Ascending aorta (tissue), 2 donors: Measurements from ENCODE around the gene PLD3. TPM values are rescaled to one million over a fixed set of nuclear protein-coding genes. Genes with fewer than 3 reads are reported as not detected.
A peak's percentile ranks its signal among the peaks of the same experiment; 100 is the strongest.

Source experiments
- DNase-seq, 2 donors: peaks; one replicate each; pipeline ENCODE4 v3.0.0-alpha.2; 2019; ENCODE audit warnings: low spot score in 2 of 2
- H3K27ac ChIP-seq, 2 donors: fragments of 200-600 bp; sonication (generic); one replicate each; pipeline ENCODE4 v1.5.1; 2016 to 2017; ENCODE audit warnings: mild to moderate bottlenecking in 1 of 2
- H3K27me3 ChIP-seq: fragments of 200-600 bp; sonication (generic); one replicate; pipeline ENCODE4 v1.5.1; 2017
- H3K36me3 ChIP-seq, 2 donors: fragments of 200-600 bp; sonication (generic); one replicate each; pipeline ENCODE4 v1.5.1; 2016
- H3K4me1 ChIP-seq, 2 donors: fragments of 200-600 bp; sonication (generic); one replicate each; pipeline ENCODE4 v1.5.1; 2016 to 2017; ENCODE audit warnings: mild to moderate bottlenecking in 1 of 2
- H3K4me3 ChIP-seq, 2 donors: fragments of 200-600 bp; sonication (generic); one replicate each; pipeline ENCODE4 v1.5.1; 2016 to 2017; ENCODE audit warnings: mild to moderate bottlenecking in 1 of 2
- H3K9me3 ChIP-seq, 2 donors: fragments of 200-600 bp; sonication (generic); one replicate each; pipeline ENCODE4 v1.5.1; 2016
- intact Hi-C: fragments of 100-400 bp; cut with DNase I; formaldehyde crosslinking; loops from one replicate; pipeline ENCODE4 v1.15.1; 2023
- total RNA-seq: library from RNA; depleted of rRNA; stranded (reverse); fragments of >200 nt; gene quantifications from one replicate; pipeline ENCODE4 v1.1.0, GENCODE V29; 2016
- TF ChIP-seq, protein P1 (sequence below), 3 experiments: fragments of 200-600 bp in 2 of 3; fragments of 450-650 bp in 1 of 3; sonication (generic) in 2 of 3; IDR thresholded peaks; one replicate each; pipeline ENCODE4 v1.5.1; 2016 to 2019; ENCODE audit warnings: antibody characterized with exemption in 3 of 3, mild to moderate bottlenecking in 1 of 3, moderate library complexity in 1 of 3

PLD3 gene, protein sequence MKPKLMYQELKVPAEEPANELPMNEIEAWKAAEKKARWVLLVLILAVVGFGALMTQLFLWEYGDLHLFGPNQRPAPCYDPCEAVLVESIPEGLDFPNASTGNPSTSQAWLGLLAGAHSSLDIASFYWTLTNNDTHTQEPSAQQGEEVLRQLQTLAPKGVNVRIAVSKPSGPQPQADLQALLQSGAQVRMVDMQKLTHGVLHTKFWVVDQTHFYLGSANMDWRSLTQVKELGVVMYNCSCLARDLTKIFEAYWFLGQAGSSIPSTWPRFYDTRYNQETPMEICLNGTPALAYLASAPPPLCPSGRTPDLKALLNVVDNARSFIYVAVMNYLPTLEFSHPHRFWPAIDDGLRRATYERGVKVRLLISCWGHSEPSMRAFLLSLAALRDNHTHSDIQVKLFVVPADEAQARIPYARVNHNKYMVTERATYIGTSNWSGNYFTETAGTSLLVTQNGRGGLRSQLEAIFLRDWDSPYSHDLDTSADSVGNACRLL
- total RNA-seq = 345 TPM

DNA sequence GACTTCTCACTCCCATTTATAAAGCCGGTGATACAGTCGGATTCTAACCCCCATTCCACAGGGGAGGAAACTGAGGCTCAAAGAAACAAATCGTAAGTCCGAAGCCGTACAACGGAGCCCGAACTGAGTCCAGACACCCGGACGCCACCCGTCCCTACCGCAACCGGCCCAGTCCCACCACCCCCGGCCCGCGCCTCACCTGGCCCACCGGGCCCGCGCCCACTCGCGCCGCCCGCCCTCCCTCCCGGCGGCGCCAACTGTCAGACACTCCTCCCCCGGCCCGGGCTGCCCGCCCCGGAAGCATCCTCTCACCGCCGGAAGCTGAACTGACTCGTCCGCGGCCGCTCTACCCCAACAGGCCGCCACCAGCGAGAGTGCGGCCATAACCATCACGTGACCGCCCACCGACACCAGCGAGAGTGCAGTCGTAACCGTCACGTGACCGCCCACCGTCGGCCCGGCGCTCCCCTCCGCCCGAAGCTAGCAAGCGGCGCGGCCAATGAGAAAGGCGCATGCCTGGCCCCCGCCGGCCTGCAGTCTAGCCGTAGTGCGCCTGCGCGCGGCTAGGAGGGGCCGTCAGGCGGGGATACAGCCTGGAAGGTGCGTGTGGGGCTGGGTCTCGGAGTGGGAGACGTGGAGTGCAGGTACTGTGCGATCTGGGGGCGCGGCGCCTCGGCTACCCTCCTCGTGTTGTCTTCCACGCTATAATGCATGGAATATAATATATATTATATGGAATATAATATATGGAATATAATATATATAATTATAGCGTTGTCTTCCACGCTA, at the start of gene PLD3, which contains the start of gene C19orf47:
Gene PLD3, plus strand, starts transcription at position 571 of the 789 bp plus-strand sequence. CDS start 17,789 bp downstream, outside the sequence.
Gene C19orf47, minus strand, starts transcription at position 273 of the 789 bp plus-strand sequence. CDS start 6,540 bp downstream, outside the sequence.
- peak; percentile 99 to 100 for DNase-seq
- Histone ChIP-seq H3K27ac (peak within 1 kb of the TSS; percentile 51 to 85), H3K36me3 (no peaks in the 10 kb centered on the region), H3K27me3 (no peaks in the 10 kb centered on the region), H3K4me3 (peak within 1 kb of the TSS; percentile 80 to 94), H3K4me1 (peaks cover 4 to 10% of the 10 kb centered on the region in 2 donors), H3K9me3 (no peaks in the 10 kb centered on the region)
- TF ChIP-seq, protein P1, sequence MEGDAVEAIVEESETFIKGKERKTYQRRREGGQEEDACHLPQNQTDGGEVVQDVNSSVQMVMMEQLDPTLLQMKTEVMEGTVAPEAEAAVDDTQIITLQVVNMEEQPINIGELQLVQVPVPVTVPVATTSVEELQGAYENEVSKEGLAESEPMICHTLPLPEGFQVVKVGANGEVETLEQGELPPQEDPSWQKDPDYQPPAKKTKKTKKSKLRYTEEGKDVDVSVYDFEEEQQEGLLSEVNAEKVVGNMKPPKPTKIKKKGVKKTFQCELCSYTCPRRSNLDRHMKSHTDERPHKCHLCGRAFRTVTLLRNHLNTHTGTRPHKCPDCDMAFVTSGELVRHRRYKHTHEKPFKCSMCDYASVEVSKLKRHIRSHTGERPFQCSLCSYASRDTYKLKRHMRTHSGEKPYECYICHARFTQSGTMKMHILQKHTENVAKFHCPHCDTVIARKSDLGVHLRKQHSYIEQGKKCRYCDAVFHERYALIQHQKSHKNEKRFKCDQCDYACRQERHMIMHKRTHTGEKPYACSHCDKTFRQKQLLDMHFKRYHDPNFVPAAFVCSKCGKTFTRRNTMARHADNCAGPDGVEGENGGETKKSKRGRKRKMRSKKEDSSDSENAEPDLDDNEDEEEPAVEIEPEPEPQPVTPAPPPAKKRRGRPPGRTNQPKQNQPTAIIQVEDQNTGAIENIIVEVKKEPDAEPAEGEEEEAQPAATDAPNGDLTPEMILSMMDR (IDR thresholded peaks at IDR 0.05) = no peak
- intact Hi-C loops = loop anchor here (1.0 to 5.0 kb wide), 7 partner anchors 54 to 249 kb away; partner anchors contain the start of genes AKT2, MAP3K10 and SERTAD3

DNA sequence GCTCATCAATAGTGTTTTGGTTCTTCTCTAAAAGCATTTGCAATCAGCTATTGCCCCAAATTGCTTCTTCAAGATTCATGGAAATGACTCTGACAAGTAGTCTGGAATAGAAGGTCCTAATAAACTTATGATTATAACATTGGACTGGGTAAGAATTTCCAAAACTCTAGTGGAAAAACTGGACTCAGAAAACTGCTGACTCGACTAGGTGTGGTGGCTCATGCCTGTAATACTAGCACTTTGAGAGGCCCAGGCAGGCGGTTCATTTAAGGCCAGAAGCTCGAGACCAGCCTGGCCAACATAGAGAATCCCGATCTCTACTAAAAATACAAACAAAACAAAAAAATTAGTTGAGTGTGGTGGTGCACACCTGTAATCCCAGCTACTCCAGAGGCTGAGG, 47.8 kb upstream of the PLD3 start:
- Histone ChIP-seq H3K27ac (no peak overlapping the region), H3K4me1 (no peaks in the 10 kb centered on the region), H3K36me3 (no peaks in the 10 kb centered on the region), H3K27me3 (no peaks in the 10 kb centered on the region), H3K4me3 (no peak overlapping the region), H3K9me3 (no peaks in the 10 kb centered on the region)
- TF ChIP-seq, protein P1 (IDR thresholded peaks at IDR 0.05) = no peak
- intact Hi-C loops = loop anchor here (10.0 kb wide), 2 partner anchors 294 to 334 kb away; no protein-coding TSS in a partner anchor
- DNase-seq = no peak

DNA sequence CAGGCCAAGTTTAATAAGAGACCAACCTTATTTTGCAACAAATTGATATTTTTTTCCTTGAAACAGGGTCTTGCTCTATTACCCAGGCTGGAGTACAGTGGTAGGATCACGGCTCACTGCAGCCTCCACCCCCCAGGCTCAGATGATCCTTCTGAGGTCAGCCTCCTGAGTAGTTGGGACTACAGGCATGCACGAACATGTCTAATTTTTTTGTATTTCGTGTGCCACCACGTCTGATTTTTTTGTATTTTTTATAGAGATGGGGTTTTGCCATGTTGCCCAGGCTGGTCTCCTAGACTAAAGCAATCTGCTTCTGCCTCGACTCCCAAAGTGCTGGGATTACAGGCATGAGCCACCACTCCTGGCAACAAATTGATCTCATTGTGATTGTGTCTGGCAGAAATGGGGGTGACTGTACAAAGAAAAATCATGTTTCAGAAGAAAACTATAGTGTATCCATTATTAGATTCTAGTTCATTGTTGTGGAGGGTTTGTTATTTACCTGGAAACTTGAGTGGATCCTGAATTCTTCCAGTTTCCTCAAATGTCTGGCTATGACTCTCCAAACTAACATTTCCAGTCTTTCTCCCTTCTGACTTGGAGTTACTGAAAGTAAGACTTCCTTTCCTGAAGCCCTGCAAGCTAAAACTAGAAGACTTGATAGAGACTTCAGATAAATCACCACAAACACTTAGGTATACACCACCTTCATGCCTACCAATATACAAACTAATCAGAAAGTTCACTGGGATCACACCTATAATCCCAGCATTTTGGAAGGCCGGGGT, 46.1 kb upstream of the PLD3 start:
- H3K36me3 ChIP-seq = no peaks in the 10 kb centered on the region
- H3K27ac ChIP-seq = no peak overlapping the region
- H3K9me3 ChIP-seq = no peaks in the 10 kb centered on the region
- TF ChIP-seq, protein P1 (IDR thresholded peaks at IDR 0.05) = no peak
- H3K4me1 ChIP-seq = no peaks in the 10 kb centered on the region
- no peak for DNase-seq
- H3K4me3 ChIP-seq = no peak overlapping the region
- no peaks in the 10 kb centered on the region for H3K27me3 ChIP-seq
- intact Hi-C loops = loop anchor here (10.0 kb wide), 2 partner anchors 292 to 332 kb away; no protein-coding TSS in a partner anchor

DNA sequence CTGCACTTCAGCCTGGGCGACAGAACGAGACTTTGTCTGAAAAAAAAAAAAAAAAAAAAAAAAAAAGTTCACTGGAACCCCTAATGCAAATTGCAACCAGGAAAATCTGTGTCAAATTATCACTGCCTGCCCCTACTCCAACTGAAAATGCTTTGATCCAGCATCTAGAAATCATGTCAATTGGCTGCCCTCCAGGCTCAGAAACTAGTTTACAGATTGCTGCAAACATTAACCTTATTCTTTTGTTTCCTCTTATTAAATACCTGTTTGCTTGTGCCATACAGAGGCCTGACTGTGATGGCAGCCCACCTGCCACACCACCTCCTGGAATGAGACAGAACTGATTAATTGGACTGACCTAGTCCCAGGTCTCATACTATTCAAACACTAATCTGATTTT, 44.7 kb upstream of the PLD3 start:
- intact Hi-C loops = loop anchor here (10.0 kb wide), 2 partner anchors 291 to 331 kb away; no protein-coding TSS in a partner anchor
- Histone ChIP-seq H3K4me3 (no peak overlapping the region), H3K4me1 (no peaks in the 10 kb centered on the region), H3K9me3 (no peaks in the 10 kb centered on the region), H3K27ac (no peak overlapping the region), H3K36me3 (no peaks in the 10 kb centered on the region), H3K27me3 (no peaks in the 10 kb centered on the region)
- TF ChIP-seq, protein P1 (IDR thresholded peaks at IDR 0.05) = no peak
- no peak for DNase-seq

DNA sequence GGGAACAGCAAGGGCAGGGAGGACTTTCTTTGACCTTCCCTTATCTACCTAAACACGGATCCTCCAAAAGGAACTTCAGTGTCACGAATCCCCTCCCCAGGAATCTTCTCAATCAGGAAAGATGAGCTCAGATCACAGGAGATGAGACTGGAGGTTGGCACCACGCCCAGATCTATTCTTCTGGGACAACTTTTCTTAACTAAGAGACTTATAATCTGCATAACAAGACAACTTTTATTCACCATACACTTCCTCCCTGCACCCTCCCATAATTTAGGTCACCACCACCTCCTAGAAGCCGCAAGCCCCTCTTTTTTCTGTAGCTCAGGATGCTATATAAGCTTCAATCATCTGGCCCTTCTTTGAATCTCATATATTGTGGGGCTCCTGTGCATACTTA, 44.2 kb upstream of the PLD3 start:
- no peak overlapping the region for H3K27ac ChIP-seq
- TF ChIP-seq, protein P1 (IDR thresholded peaks at IDR 0.05) = no peak
- no peak for DNase-seq
- H3K9me3 ChIP-seq = no peaks in the 10 kb centered on the region
- H3K27me3 ChIP-seq = no peaks in the 10 kb centered on the region
- no peaks in the 10 kb centered on the region for H3K4me1 ChIP-seq
- no peak overlapping the region for H3K4me3 ChIP-seq
- intact Hi-C loops = loop anchor here (10.0 kb wide), 2 partner anchors 290 to 330 kb away; no protein-coding TSS in a partner anchor
- H3K36me3 ChIP-seq = no peaks in the 10 kb centered on the region
